ENCODE results near the gene APOA5. TPM values are rescaled to one million over a fixed set of nuclear protein-coding genes. Genes with fewer than 3 reads are reported as not detected.

APOA5 gene
- total RNA-seq, 1 donor from 2014 or later = not detected

GRCh38 chr11:116782728-116783127 lies 9.0 kb downstream of the APOA5 start:
- Mint-ChIP-seq H3K36me3 (peaks cover 35% of the 10 kb centered on the region), H3K27me3 (ENCODE audit: insufficient read depth, low read depth) (no peaks in the 10 kb centered on the region), H3K27ac (no peak overlapping the region), H3K9me3 (no peaks in the 10 kb centered on the region), H3K4me3 (no peak overlapping the region), H3K4me1 (peaks cover 7% of the 10 kb centered on the region)
- Histone ChIP-seq H3K27me3 (no peaks in the 10 kb centered on the region), H3K36me3 (no peaks in the 10 kb centered on the region), H3K79me2 (ENCODE audit: low read depth) (peaks cover 16% of the 10 kb centered on the region), H3K9me3 (ENCODE audit: low read depth) (no peaks in the 10 kb centered on the region), H4K20me1 (ENCODE audit: low read depth) (no peaks in the 10 kb centered on the region), H3K27ac (no peak overlapping the region), H3K9ac (no peak overlapping the region), H2AFZ (replicated peaks) (no peak overlapping the region), H3K4me2 (no peak overlapping the region), H3K4me1 (no peaks in the 10 kb centered on the region), H3F3A (ENCODE audit: low read depth) (no peaks in the 10 kb centered on the region), H3K4me3 (no peak overlapping the region)
- DNase-seq (ENCODE audit: low spot score) = no peak
- TF ChIP-seq EZH2phosphoT487 (IDR thresholded peaks at IDR 0.05) (no peak), EZH2 (IDR thresholded peaks at IDR 0.05) (no peak), CTCF (IDR thresholded peaks at IDR 0.05) (no peak)

GRCh38 chr11:116778556-116778955 lies 13.1 kb downstream of the APOA5 start:
- Histone ChIP-seq H3K4me2 (no peak overlapping the region), H3K4me3 (no peak overlapping the region), H3K27me3 (no peaks in the 10 kb centered on the region), H4K20me1 (ENCODE audit: low read depth) (no peaks in the 10 kb centered on the region), H3K36me3 (peaks cover 3% of the 10 kb centered on the region), H3K9ac (no peak overlapping the region), H3K79me2 (ENCODE audit: low read depth) (no peaks in the 10 kb centered on the region), H3F3A (ENCODE audit: low read depth) (peaks cover 22% of the 10 kb centered on the region), H2AFZ (replicated peaks) (no peak overlapping the region), H3K9me3 (ENCODE audit: low read depth) (no peaks in the 10 kb centered on the region), H3K27ac (no peak overlapping the region), H3K4me1 (peaks cover 8% of the 10 kb centered on the region)
- peaks cover 10% of the 10 kb centered on the region for H3K4me1 Mint-ChIP-seq
- H3K4me3 Mint-ChIP-seq = no peak overlapping the region
- H3K27ac Mint-ChIP-seq = no peak overlapping the region
- no peaks in the 10 kb centered on the region for H3K9me3 Mint-ChIP-seq
- TF ChIP-seq CTCF (IDR thresholded peaks at IDR 0.05) = no peak
- TF ChIP-seq EZH2phosphoT487 (IDR thresholded peaks at IDR 0.05) = no peak
- no peak for TF ChIP-seq EZH2 (IDR thresholded peaks at IDR 0.05)
- H3K36me3 Mint-ChIP-seq = peaks cover 21% of the 10 kb centered on the region
- no peaks in the 10 kb centered on the region for H3K27me3 Mint-ChIP-seq (ENCODE audit: insufficient read depth, low read depth)
- DNase-seq (ENCODE audit: low spot score) = no peak

- H3K4me3 Mint-ChIP-seq = no peak overlapping the region
- no peak overlapping the region for H2AFZ ChIP-seq (replicated peaks)
- peaks cover 18% of the 10 kb centered on the region for H3K36me3 Mint-ChIP-seq
- peaks cover 12% of the 10 kb centered on the region for H3K4me1 ChIP-seq
- H3K27me3 ChIP-seq = no peaks in the 10 kb centered on the region
- H3K27ac ChIP-seq = no peak overlapping the region
- no peaks in the 10 kb centered on the region for H3K27me3 Mint-ChIP-seq (ENCODE audit: insufficient read depth, low read depth)
- no peaks in the 10 kb centered on the region for H3K9me3 ChIP-seq (ENCODE audit: low read depth)
- no peak overlapping the region for H3K9ac ChIP-seq
- TF ChIP-seq EZH2phosphoT487 (IDR thresholded peaks at IDR 0.05) = no peak
- no peak for TF ChIP-seq EZH2 (IDR thresholded peaks at IDR 0.05)
- no peak for TF ChIP-seq CTCF (IDR thresholded peaks at IDR 0.05)
- no peak overlapping the region for H3K4me2 ChIP-seq
- no peak for DNase-seq (ENCODE audit: low spot score)
- peaks cover 15% of the 10 kb centered on the region for H3K4me1 Mint-ChIP-seq
- peaks cover 5% of the 10 kb centered on the region for H3K79me2 ChIP-seq (ENCODE audit: low read depth)
- H3F3A ChIP-seq (ENCODE audit: low read depth) = peaks cover 35% of the 10 kb centered on the region
- no peak overlapping the region for H3K4me3 ChIP-seq
- H3K9me3 Mint-ChIP-seq = no peaks in the 10 kb centered on the region
- peaks cover 3% of the 10 kb centered on the region for H3K36me3 ChIP-seq
- no peak overlapping the region for H3K27ac Mint-ChIP-seq
- no peaks in the 10 kb centered on the region for H4K20me1 ChIP-seq (ENCODE audit: low read depth)
Measured at GRCh38 chr11:116777056-116777455, 14.6 kb downstream of the APOA5 start.

All from neural progenitor cell (in vitro differentiated cells).